Stimulated activated naive CD8-positive, alpha-beta T cell treated with anti-CD3 and anti-CD28 coated beads, Interleukin-15, Interleukin-2, amounts not matched to agents 100 U/mL and 50 U/mL, for 24 hours (primary cell): ENCODE results near the gene FRMD4B.
A peak's percentile ranks its signal among the peaks of the same experiment; 100 is the strongest.

ENCODE experiments used
- ATAC-seq: fragments of 150-1000 bp; cut with Tn5 transposase; one replicate; pipeline ENCODE4 v1.10.0; 2021
- DNase-seq: peaks from one replicate; pipeline ENCODE4 v3.0.0; 2021

The FRMD4B gene

GRCh38 chr3:69364354-69364753, 21.5 kb downstream of the FRMD4B start:
- DNase-seq (no peak), ATAC-seq (no peak)

GRCh38 chr3:69360690-69361089, 25.2 kb downstream of the FRMD4B start:
- ATAC-seq (no peak), DNase-seq (no peak)

- no peak for ATAC-seq
- DNase-seq: no peak
These were observed 26.0 kb downstream of the FRMD4B start for GRCh38 chr3:69359916-69360315.

GRCh38 chr3:69359339-69359893, 26.5 kb downstream of the FRMD4B start:
- DNase-seq (no peak), ATAC-seq (no peak)

- no peak for ATAC-seq
- DNase-seq: no peak
These were observed 28.7 kb downstream of the FRMD4B start for GRCh38 chr3:69357196-69357595.

- ATAC-seq (no peak), DNase-seq (no peak)
These were observed 30.9 kb downstream of the FRMD4B start for GRCh38 chr3:69354948-69355347.

GRCh38 chr3:69353503-69353902, 32.4 kb downstream of the FRMD4B start:
- ATAC-seq (peak; percentile 40), DNase-seq (no peak)

GRCh38 chr3:69353088-69353478, 32.8 kb downstream of the FRMD4B start:
- DNase-seq: no peak

GRCh38 chr3:69352305-69353087, 33.4 kb downstream of the FRMD4B start:
- DNase-seq: no peak

More at GRCh38 chr3:69353088-69353478, 32.8 kb downstream of the FRMD4B start:
- no peak for ATAC-seq

GRCh38 chr3:69343875-69344274, 42.0 kb downstream of the FRMD4B start:
- ATAC-seq (no peak), DNase-seq (no peak)

More at GRCh38 chr3:69352305-69353087, 33.4 kb downstream of the FRMD4B start:
- no peak for ATAC-seq

- DNase-seq (no peak), ATAC-seq (no peak)
These were observed 43.8 kb downstream of the FRMD4B start for GRCh38 chr3:69342074-69342473.

GRCh38 chr3:69339760-69340159, 46.1 kb downstream of the FRMD4B start:
- no peak for ATAC-seq
- no peak for DNase-seq

- no peak for ATAC-seq
- no peak for DNase-seq
These were observed 47.0 kb downstream of the FRMD4B start for GRCh38 chr3:69338911-69339310.

- ATAC-seq: no peak
- no peak for DNase-seq
These were observed 53.0 kb downstream of the FRMD4B start for GRCh38 chr3:69332934-69333333.

- ATAC-seq: no peak
- no peak for DNase-seq
These were observed 54.9 kb downstream of the FRMD4B start for GRCh38 chr3:69330891-69331400.

GRCh38 chr3:69329892-69330291, 56.0 kb downstream of the FRMD4B start:
- ATAC-seq: no peak
- DNase-seq: no peak

- DNase-seq: no peak
- ATAC-seq: no peak
These were observed 57.0 kb downstream of the FRMD4B start for GRCh38 chr3:69328963-69329302.

- no peak for DNase-seq
- no peak for ATAC-seq
These were observed 57.6 kb downstream of the FRMD4B start for GRCh38 chr3:69328103-69328962.

GRCh38 chr3:69326855-69327300, 59.0 kb downstream of the FRMD4B start:
- ATAC-seq: peak; percentile 79

GRCh38 chr3:69325151-69325550, 60.7 kb downstream of the FRMD4B start:
- ATAC-seq: no peak

More at GRCh38 chr3:69326855-69327300, 59.0 kb downstream of the FRMD4B start:
- DNase-seq: peak; percentile 54

GRCh38 chr3:69324362-69325025, 61.4 kb downstream of the FRMD4B start:
- DNase-seq: no peak

More at GRCh38 chr3:69325151-69325550, 60.7 kb downstream of the FRMD4B start:
- DNase-seq: no peak

GRCh38 chr3:69323941-69324340, 61.9 kb downstream of the FRMD4B start:
- DNase-seq (no peak), ATAC-seq (no peak)

More at GRCh38 chr3:69324362-69325025, 61.4 kb downstream of the FRMD4B start:
- peak; percentile 53 for ATAC-seq
